ENCODE measurements around the gene AKNA. TPM values are rescaled to one million over a fixed set of nuclear protein-coding genes. Genes with fewer than 3 reads are reported as not detected.

The AKNA gene
- total RNA-seq, 1 donor from 2014 or later: 149 TPM

DNA sequence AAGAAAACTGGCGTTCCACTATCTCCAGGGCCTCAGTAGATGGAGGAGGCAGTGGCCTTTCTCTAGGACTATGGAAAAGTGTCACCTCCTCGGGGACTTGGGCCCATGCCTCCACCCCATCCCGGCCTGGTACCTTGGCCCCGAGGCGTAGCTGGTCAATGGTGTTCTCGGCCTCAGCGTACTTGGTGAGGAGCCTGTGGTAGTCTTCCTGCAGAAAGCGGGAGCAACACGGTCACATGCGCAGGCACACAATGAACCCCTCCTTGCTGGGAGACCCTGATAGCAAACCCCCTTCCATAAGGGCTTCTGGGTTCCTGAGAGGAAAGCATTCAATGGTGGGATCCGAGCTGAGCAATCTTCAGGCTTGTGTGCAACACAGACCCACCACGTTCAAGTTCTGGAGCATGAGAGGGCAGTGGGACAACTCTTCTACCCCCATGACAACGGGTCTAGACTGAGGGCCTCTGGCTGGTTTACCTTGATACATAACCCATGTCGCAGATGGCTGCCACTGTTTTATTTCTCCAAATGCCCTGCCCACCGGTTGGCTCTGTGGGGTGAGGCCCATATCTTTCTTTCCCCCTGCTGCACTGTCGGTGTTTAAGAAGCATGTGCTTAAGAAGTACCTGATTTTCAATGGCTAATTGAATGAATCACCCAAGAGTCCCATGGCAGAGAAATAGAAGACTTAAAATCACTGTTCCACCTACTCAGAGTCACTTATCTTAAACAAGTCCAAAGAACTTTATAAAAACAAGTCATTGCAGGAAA, 13.6 kb downstream of the AKNA start:
- H3K36me3 Mint-ChIP-seq (ENCODE audit: low read depth): peaks cover 76% of the 10 kb centered on the region
- peaks cover 78% of the 10 kb centered on the region for H3K4me1 Mint-ChIP-seq
- DNase-seq: peak; percentile 69
- H3K9me3 Mint-ChIP-seq: no peaks in the 10 kb centered on the region
- H3K27me3 Mint-ChIP-seq: no peaks in the 10 kb centered on the region
- intact Hi-C loops (cut with micrococcal nuclease): loop anchor here (1.0 kb wide), 2 partner anchors 11 kb away; no protein-coding TSS in a partner anchor
- H3K27ac Mint-ChIP-seq: peak overlapping the region; percentile 96
- H3K4me3 Mint-ChIP-seq: peak overlapping the region; percentile 24

DNA sequence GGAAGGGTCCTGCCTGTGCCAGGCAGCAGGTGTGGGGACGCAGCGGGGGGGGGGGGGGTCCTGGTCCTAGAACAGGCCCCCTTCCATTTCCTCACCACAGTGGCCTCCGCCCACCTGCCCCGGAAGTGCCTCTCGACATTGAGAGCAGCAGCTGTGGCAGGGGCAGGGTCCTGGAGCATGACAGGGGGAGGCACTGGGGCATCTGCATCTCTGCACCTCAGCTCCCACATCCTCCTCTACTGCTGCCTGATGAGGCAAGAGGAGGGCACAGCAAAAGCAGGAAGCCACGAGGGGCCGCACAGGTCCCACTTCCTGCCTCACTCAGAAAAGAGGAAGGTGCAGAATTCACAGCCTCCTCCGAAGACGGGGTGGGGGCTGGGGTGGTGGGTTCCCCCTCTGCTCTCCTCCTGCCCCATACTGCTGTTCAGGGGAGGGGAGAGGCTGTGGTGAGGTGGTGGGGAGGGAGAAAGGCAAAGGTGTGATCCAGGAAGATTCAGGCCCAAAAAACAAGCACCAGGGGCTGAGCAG, 14.8 kb downstream of the AKNA start:
- Mint-ChIP-seq H3K9me3 (no peaks in the 10 kb centered on the region), H3K4me1 (peaks cover 76% of the 10 kb centered on the region), H3K36me3 (ENCODE audit: low read depth) (peaks cover 74% of the 10 kb centered on the region), H3K27ac (peak overlapping the region; percentile 96), H3K27me3 (no peaks in the 10 kb centered on the region), H3K4me3 (peak overlapping the region; percentile 83)
- peak; percentile 95 for DNase-seq
- intact Hi-C loops (cut with micrococcal nuclease): loop anchor here (1.0 kb wide), 1 partner anchor 12 kb away; no protein-coding TSS in a partner anchor

- no peaks in the 10 kb centered on the region for H3K27me3 Mint-ChIP-seq
- peak overlapping the region; percentile 96 for H3K27ac Mint-ChIP-seq
Observed at GRCh38 chr9:114371973-114372917, 15.5 kb downstream of the AKNA start.

GRCh38 chr9:114371343-114371944, 16.3 kb downstream of the AKNA start:
- peak overlapping the region; percentile 83 for H3K4me3 Mint-ChIP-seq
- intact Hi-C loops (cut with micrococcal nuclease): no loop called here
- H3K36me3 Mint-ChIP-seq (ENCODE audit: low read depth): peaks cover 75% of the 10 kb centered on the region
- H3K27ac Mint-ChIP-seq: peak overlapping the region; percentile 96
- H3K9me3 Mint-ChIP-seq: no peaks in the 10 kb centered on the region
- DNase-seq: no peak
- H3K4me1 Mint-ChIP-seq: peaks cover 76% of the 10 kb centered on the region
- no peaks in the 10 kb centered on the region for H3K27me3 Mint-ChIP-seq

More at GRCh38 chr9:114371973-114372917, 15.5 kb downstream of the AKNA start:
- peak; percentile 88 for DNase-seq
- Mint-ChIP-seq H3K9me3 (no peaks in the 10 kb centered on the region), H3K4me3 (peak overlapping the region; percentile 83), H3K36me3 (ENCODE audit: low read depth) (peaks cover 75% of the 10 kb centered on the region), H3K4me1 (peaks cover 76% of the 10 kb centered on the region)
- intact Hi-C loops (cut with micrococcal nuclease): no loop called here

GRCh38 chr9:114370968-114371320, 16.8 kb downstream of the AKNA start:
- no peak for DNase-seq
- Mint-ChIP-seq H3K9me3 (no peaks in the 10 kb centered on the region), H3K27ac (peak overlapping the region; percentile 96), H3K4me1 (peaks cover 79% of the 10 kb centered on the region), H3K4me3 (peak overlapping the region; percentile 51), H3K27me3 (no peaks in the 10 kb centered on the region), H3K36me3 (ENCODE audit: low read depth) (peaks cover 77% of the 10 kb centered on the region)
- intact Hi-C loops (cut with micrococcal nuclease): no loop called here

DNA sequence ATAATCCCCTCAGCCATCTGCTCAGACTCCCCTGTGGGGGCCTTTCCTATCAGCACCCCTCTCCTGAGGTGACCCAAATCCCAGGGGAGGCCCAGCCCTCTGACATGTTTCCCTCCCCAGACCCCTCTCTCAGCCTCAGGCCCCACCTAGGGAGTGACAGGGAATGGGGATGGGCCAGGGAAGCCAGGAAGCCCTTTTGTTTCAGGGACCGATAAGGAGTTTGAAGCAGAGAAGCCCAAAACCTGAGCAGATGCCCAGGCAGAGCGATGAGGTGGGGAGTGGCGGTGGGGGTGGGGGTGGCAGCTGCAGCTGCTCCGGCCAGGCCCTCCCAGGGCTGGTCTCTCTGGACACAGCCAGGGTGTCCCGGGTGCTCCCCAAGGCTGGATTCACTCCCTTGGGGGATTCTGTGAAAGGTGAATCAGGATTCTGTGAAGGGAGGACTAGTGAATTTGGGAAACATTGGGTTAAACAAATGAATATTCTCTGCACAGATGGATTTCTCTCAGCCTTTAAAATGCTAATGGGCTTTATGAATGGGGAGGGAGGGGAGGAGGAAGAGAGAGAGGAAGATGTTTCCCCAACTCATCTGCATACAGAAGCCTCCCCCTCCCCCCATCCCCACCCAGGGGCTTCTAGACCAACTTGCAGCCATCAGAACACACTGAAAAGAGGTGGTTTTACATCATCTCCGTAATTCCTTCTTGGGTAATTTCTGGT, 17.4 kb downstream of the AKNA start:
- H3K4me3 Mint-ChIP-seq: peak overlapping the region; percentile 51
- peak overlapping the region; percentile 96 for H3K27ac Mint-ChIP-seq
- peaks cover 77% of the 10 kb centered on the region for H3K4me1 Mint-ChIP-seq
- intact Hi-C loops (cut with micrococcal nuclease): no loop called here
- no peaks in the 10 kb centered on the region for H3K9me3 Mint-ChIP-seq
- H3K27me3 Mint-ChIP-seq: no peaks in the 10 kb centered on the region
- H3K36me3 Mint-ChIP-seq (ENCODE audit: low read depth): peaks cover 76% of the 10 kb centered on the region
- DNase-seq: no peak

- H3K9me3 Mint-ChIP-seq: no peaks in the 10 kb centered on the region
- DNase-seq: no peak
- peak overlapping the region; percentile 6 for H3K4me3 Mint-ChIP-seq
- intact Hi-C loops (cut with micrococcal nuclease): no loop called here
- H3K27me3 Mint-ChIP-seq: no peaks in the 10 kb centered on the region
- H3K36me3 Mint-ChIP-seq (ENCODE audit: low read depth): peaks cover 77% of the 10 kb centered on the region
- peak overlapping the region; percentile 52 for H3K27ac Mint-ChIP-seq
- peaks cover 73% of the 10 kb centered on the region for H3K4me1 Mint-ChIP-seq
Observed at GRCh38 chr9:114369216-114370130, 18.3 kb downstream of the AKNA start.

DNA sequence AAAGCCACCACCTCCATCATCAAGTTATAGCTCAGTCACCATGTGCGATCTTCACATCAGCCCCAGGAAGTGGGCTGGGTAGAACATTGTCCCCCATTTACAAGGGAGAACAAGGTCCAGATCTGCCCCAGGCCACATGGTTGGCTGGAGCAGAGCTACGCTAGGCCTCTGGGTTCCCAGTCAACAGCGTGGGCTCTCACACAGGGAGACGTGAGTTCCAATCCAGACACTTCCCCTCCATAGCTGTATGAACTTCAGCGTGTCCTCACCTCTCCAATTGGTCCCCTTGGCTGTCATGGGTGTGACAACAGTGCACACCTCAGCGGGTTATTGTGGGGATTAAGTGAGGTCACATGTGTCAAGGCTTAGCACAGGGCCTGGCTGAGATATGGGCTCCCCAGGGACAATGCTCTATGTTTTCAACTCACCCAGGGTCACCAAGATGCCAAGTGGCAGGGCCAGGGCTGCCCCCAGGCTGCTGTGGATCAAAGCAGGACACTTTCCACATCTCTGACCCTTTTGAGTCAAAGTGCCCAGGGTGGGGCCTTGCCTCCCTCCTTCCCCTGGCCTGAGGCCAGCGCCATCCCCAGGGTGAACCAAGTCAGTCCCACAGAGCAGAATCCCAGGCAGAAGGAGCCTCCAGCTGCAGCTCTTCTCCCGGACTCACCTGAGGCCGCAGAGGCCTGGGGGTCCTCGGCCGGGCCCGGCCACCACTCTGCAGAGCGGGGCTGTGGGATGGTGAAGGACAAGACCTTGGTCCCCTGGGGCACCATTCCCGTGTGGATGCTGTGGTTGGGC, 19.8 kb downstream of the AKNA start:
- DNase-seq: no peak
- H3K9me3 Mint-ChIP-seq: no peaks in the 10 kb centered on the region
- no peaks in the 10 kb centered on the region for H3K27me3 Mint-ChIP-seq
- peaks cover 79% of the 10 kb centered on the region for H3K36me3 Mint-ChIP-seq (ENCODE audit: low read depth)
- H3K27ac Mint-ChIP-seq: peak overlapping the region; percentile 87
- peak overlapping the region; percentile 59 for H3K4me3 Mint-ChIP-seq
- intact Hi-C loops (cut with micrococcal nuclease): loop anchor here (2.0 kb wide), 1 partner anchor 15 kb away; no protein-coding TSS in a partner anchor
- peaks cover 78% of the 10 kb centered on the region for H3K4me1 Mint-ChIP-seq

DNA sequence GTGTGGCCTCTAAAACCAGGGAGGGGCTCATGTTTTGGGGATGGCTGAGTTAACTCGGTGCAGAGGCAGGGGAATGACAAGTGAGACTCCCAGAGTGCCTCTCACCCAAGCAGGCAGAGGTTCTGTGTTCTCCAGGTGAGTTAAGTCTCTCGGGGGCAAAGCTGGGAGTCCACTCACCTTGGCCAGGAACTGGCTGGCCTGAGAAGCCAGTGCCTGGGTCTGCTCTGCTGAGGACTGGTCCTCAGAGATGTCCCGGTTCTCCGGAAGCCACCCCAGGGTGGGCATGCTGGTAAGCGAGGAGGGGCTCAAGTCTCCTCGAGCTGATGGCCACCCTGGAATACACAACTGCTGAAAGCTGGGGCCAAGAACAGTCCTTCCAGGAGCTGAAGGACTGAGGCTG, 20.4 kb downstream of the AKNA start:
- intact Hi-C loops (cut with micrococcal nuclease): loop anchor here (2.0 kb wide), 1 partner anchor 15 kb away; no protein-coding TSS in a partner anchor
- peaks cover 80% of the 10 kb centered on the region for H3K36me3 Mint-ChIP-seq (ENCODE audit: low read depth)
- DNase-seq: no peak
- no peaks in the 10 kb centered on the region for H3K9me3 Mint-ChIP-seq
- no peaks in the 10 kb centered on the region for H3K27me3 Mint-ChIP-seq
- peaks cover 74% of the 10 kb centered on the region for H3K4me1 Mint-ChIP-seq
- H3K27ac Mint-ChIP-seq: peak overlapping the region; percentile 87
- H3K4me3 Mint-ChIP-seq: peak overlapping the region; percentile 59

GRCh38 chr9:114366334-114367128, 21.3 kb downstream of the AKNA start:
- DNase-seq: peak; percentile 80
- Mint-ChIP-seq H3K36me3 (ENCODE audit: low read depth) (peaks cover 79% of the 10 kb centered on the region), H3K27ac (peak overlapping the region; percentile 87), H3K9me3 (no peaks in the 10 kb centered on the region), H3K4me1 (peaks cover 67% of the 10 kb centered on the region), H3K4me3 (peak overlapping the region; percentile 59), H3K27me3 (no peaks in the 10 kb centered on the region)
- intact Hi-C loops (cut with micrococcal nuclease): loop anchor here (2.0 kb wide), 1 partner anchor 16 kb away; no protein-coding TSS in a partner anchor

- no peaks in the 10 kb centered on the region for H3K27me3 Mint-ChIP-seq
Observed at GRCh38 chr9:114365194-114365593, 22.6 kb downstream of the AKNA start.

More at GRCh38 chr9:114365194-114365593, 22.6 kb downstream of the AKNA start:
- H3K27ac Mint-ChIP-seq: peak overlapping the region; percentile 84
- H3K36me3 Mint-ChIP-seq (ENCODE audit: low read depth): peaks cover 85% of the 10 kb centered on the region
- H3K9me3 Mint-ChIP-seq: no peaks in the 10 kb centered on the region
- no peak overlapping the region for H3K4me3 Mint-ChIP-seq
- intact Hi-C loops (cut with micrococcal nuclease): no loop called here
- DNase-seq: no peak
- peaks cover 71% of the 10 kb centered on the region for H3K4me1 Mint-ChIP-seq
